Kidney (tissue), 14 donors: ENCODE measurements around the gene PF4V1. TPM values are rescaled to one million over a fixed set of nuclear protein-coding genes. Genes with fewer than 3 reads are reported as not detected.

Source experiments
- DNase-seq, 5 donors: peaks; one replicate each; pipeline ENCODE4 v3.0.0-alpha.2; 2013 to 2020
- FAIRE-seq: peaks from 2 replicates; lab custom pipeline; 2012; peaks lifted over from hg19 to GRCh38; lab: Jason Lieb, UNC
- H3K27ac ChIP-seq, 2 donors: one replicate each; pipeline ENCODE4 v1.7.0; 2013; ENCODE audit warnings: low read depth in 2 of 2, low read length in 2 of 2, inconsistent platforms in 1 of 2
- H3K27me3 ChIP-seq: one replicate; pipeline ENCODE4 v1.7.1; 2013; ENCODE audit warnings: low read length, inconsistent platforms; ENCODE audit not compliant: control insufficient read depth, insufficient read depth
- H3K36me3 ChIP-seq, 3 donors: one replicate each; pipeline versions ENCODE4 v1.7.0 to v1.7.1; 2013; ENCODE audit warnings: low read length in 3 of 3, control low read depth in 1 of 3, inconsistent platforms in 1 of 3; ENCODE audit not compliant: insufficient read depth in 3 of 3, control insufficient read depth in 2 of 3
- H3K4me1 ChIP-seq, 3 donors: one replicate each; pipeline versions ENCODE4 v1.7.0 to v1.7.1; 2013; ENCODE audit warnings: low read length in 3 of 3, inconsistent platforms in 1 of 3, low read depth in 1 of 3; ENCODE audit not compliant: control insufficient read depth in 2 of 3, insufficient read depth in 2 of 3
- H3K4me3 ChIP-seq, 3 donors: one replicate each; pipeline versions ENCODE4 v1.7.0 to v1.8.1; 2013; ENCODE audit warnings: low read length in 3 of 3, control low read depth in 1 of 3, inconsistent platforms in 1 of 3
- H3K9ac ChIP-seq, 3 donors: one replicate each; pipeline versions ENCODE4 v1.7.0 to v1.7.1; 2013; ENCODE audit warnings: low read length in 3 of 3, control low read depth in 1 of 3, inconsistent platforms in 1 of 3
- H3K9me3 ChIP-seq, 3 donors: one replicate each; pipeline versions ENCODE4 v1.7.0 to v1.7.1; 2013; ENCODE audit warnings: low read length in 3 of 3, control low read depth in 1 of 3, inconsistent platforms in 1 of 3; ENCODE audit not compliant: control insufficient read depth in 2 of 3, insufficient read depth in 1 of 3
- CTCF ChIP-seq: IDR thresholded peaks from 3 replicates; pipeline ENCODE4 v1.5.1; 2012; ENCODE audit warnings: mild to moderate bottlenecking, moderate library complexity, borderline replicate concordance; ENCODE audit not compliant: insufficient read depth; ENCODE audit errors: extremely low read depth
- intact Hi-C: fragments of 100-400 bp; cut with DNase I; formaldehyde crosslinking; loops from one replicate; pipeline ENCODE4 v1.11.1; 2022
- polyA plus RNA-seq: library from polyadenylated mRNA; stranded (reverse); fragments of 350-450 nt; fragmentation: Illumina TruSeq; extraction: RNeasy Lipid Tissue Mini Kit (QIAGEN cat#74804); gene quantifications from one replicate; pipeline ENCODE4 v1.2.3, GENCODE V29; 2014; ENCODE audit warnings: low read depth, low replicate concordance; ENCODE audit not compliant: insufficient read depth
- total RNA-seq: library from RNA; stranded (reverse); fragmentation: NEBNext Ultra II Directional; extraction: Animal tissue kit (Norgen Biotek cat#: 25700); gene quantifications from one replicate; pipeline ENCODE4 v1.2.1, GENCODE V29; 2021
- donor health status: control.
- donor health status: control.
- donor health status: control.
- donor health status: control.
- donor health status: control.
- donor health status: DM: yes; HTN: yes; CAD: no.
- donor health status: Normal renal cell carcinoma (clear cell type).

The PF4V1 gene
- total and polyA plus RNA-seq, 2 donors from 2014 or later = 1.0 TPM; not detected in 1

- H3K9me3 ChIP-seq = peaks cover 0 to 6% (median 0%) of the 10 kb centered on the region in 3 donors
- peak overlapping the region in 1 of 3 donors; percentile 27 for H3K4me3 ChIP-seq
- intact Hi-C loops = no loop called here
- H3K36me3 ChIP-seq = no peaks in the 10 kb centered on the region
- TF ChIP-seq CTCF = no peak
- DNase-seq (peak in 1 of 5 donors; percentile 21), FAIRE-seq (no peak)
- no peak overlapping the region for H3K9ac ChIP-seq
- no peaks in the 10 kb centered on the region for H3K27me3 ChIP-seq
- peaks cover 0 to 5% (median 0%) of the 10 kb centered on the region in 3 donors for H3K4me1 ChIP-seq
- no peak overlapping the region for H3K27ac ChIP-seq
Observed at GRCh38 chr4:73853718-73854473, 800 bp downstream of the PF4V1 start.

- Histone ChIP-seq H3K27ac (no peak overlapping the region), H3K4me1 (peaks cover 0 to 5% (median 3%) of the 10 kb centered on the region in 3 donors), H3K9me3 (peaks cover 0 to 6% (median 0%) of the 10 kb centered on the region in 3 donors), H3K27me3 (no peaks in the 10 kb centered on the region), H3K9ac (no peak overlapping the region), H3K4me3 (no peak overlapping the region), H3K36me3 (no peaks in the 10 kb centered on the region)
- TF ChIP-seq CTCF = no peak
- intact Hi-C loops = no loop called here
- DNase-seq (no peak), FAIRE-seq (no peak)
Observed at GRCh38 chr4:73855406-73855805, 2.3 kb downstream of the PF4V1 start.

DNA sequence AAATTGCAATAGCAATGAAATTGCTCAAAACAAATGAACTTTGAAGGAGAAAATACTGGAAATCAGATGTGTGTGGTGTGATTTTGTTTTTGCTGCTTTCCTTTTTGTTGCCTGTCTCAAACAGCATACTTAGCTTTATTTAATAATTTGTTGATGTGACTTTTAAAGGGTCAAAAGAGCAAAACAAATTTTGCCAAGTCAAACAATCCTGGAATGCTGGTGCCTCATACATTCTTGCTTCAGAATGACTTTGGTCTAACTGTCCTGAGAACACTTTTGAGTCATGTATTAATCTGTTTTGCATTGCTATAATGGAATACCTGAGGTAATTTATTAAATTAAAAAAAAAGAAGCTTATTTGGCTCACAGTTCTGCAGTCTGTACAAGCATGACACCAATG is 3.4 kb downstream of the PF4V1 start:
- FAIRE-seq (peak; percentile 94), DNase-seq (peak in 2 of 5 donors; percentile 31 to 47)
- Histone ChIP-seq H3K4me1 (peaks cover 0 to 5% (median 3%) of the 10 kb centered on the region in 3 donors), H3K27ac (no peak overlapping the region), H3K9me3 (peaks cover 0 to 6% (median 0%) of the 10 kb centered on the region in 3 donors), H3K27me3 (no peaks in the 10 kb centered on the region), H3K4me3 (no peak overlapping the region), H3K9ac (no peak overlapping the region), H3K36me3 (no peaks in the 10 kb centered on the region)
- intact Hi-C loops = no loop called here
- TF ChIP-seq CTCF = no peak
